GM19467 (cell line): ENCODE data around the gene AKAP9.
"Not testable (repeated sequence)": the region's sequence is repeated elsewhere in the genome, so short reads cannot be mapped to it uniquely, and the experiment has no call there.

Experiments
- ATAC-seq: cut with Tn5 transposase; IDR thresholded peaks from one replicate; pipeline ENCODE4 v1.9.1; 2021; ENCODE audit warnings: mild to moderate bottlenecking, moderate library complexity; ENCODE audit not compliant: unreplicated experiment

Gene AKAP9

GRCh38 chr7:92002720-92003119, 62.1 kb downstream of the AKAP9 start:
- no peak for ATAC-seq

- no peak for ATAC-seq
Observed at GRCh38 chr7:92006046-92006445, 65.4 kb downstream of the AKAP9 start.

- no peak for ATAC-seq
Observed at GRCh38 chr7:92010215-92010614, 69.6 kb downstream of the AKAP9 start.

- ATAC-seq: no peak
Observed at GRCh38 chr7:92013611-92014010, 72.9 kb downstream of the AKAP9 start.

DNA sequence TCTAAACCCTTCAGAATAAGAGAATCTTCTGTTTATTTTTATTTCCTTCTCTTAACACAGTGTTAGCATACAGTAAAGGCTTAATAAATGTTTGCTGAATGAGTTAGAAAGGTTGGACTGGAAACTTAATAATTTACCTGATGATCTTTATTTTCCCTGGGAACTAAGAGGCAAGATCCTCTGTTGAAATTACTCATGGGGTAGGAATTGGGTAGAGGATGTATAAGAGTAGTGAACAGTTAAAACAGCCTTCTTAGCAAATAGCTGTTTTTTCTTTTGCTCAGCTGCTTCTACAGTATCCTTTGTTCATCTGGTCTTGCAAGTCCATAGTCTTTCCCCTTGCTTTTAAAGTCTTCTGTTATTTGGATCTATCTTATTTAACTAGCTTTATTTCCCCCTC, 80.0 kb downstream of the AKAP9 start:
- no peak for ATAC-seq

DNA sequence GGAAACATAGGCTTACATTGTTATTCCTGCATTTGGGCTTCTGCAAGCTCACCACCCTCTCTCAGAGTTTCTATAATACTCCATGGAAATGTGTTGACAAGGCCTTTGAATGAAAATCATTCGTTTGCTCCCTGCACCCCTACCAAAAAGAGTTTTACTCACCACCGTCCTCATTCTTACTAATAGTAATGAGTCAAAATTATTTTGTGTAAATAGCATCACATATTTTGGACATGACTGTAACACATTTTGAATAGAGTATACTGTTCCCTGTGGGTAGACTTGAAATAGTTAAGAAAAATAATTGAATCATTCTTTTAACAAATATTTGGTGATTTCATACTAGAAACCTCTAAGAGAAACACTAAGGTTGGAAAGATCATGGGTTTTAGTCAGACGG, 84.6 kb downstream of the AKAP9 start:
- no peak for ATAC-seq

- ATAC-seq: not testable (repeated sequence)
Observed at GRCh38 chr7:92026635-92027034, 86.0 kb downstream of the AKAP9 start.

DNA sequence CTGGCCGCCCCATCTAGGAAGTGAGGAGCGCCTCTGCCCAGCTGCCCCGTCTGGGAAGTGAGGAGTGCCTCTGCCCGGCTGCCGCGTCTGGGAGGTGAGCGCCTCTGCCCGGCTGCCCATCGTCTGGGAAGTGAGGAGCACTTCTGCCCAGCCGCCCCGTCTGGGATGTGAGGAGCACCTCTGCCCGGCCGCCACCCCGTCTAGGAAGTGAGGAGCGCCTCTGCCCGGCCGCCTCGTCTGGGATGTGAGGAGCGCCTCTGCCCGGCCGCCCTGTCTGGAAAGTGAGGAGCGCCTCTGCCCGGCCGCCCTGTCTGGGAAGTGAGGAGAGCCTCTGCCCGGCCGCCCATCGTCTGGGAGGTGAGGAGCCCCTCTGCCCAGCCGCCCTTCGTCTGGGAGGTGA, 86.5 kb downstream of the AKAP9 start:
- not testable (repeated sequence) for ATAC-seq

DNA sequence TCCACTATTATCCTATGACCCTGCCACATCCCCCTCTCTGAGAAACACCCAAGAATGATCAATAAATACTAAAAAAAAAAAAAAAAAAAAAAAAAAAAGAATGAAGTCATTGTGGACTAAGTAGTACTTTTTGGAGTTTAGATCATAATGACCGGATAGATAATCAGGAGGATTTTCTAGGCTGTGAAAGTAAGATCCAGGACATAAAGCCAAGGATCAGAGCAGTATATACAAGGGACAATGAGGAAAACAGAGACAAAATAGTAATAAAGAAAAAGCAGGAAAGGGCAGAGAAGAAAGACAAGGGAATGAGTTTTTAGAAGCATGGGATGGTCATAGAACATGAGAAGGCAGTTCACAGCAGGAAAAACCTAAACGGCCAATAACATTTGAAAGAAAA, 87.6 kb downstream of the AKAP9 start:
- no peak for ATAC-seq

GRCh38 chr7:92028686-92029085, 88.0 kb downstream of the AKAP9 start:
- no peak for ATAC-seq

- no peak for ATAC-seq
Observed at GRCh38 chr7:92034116-92034515, 93.5 kb downstream of the AKAP9 start.

- no peak for ATAC-seq
Observed at GRCh38 chr7:92035576-92035975, 94.9 kb downstream of the AKAP9 start.

GRCh38 chr7:92039900-92040299, 99.2 kb downstream of the AKAP9 start:
- ATAC-seq: no peak

DNA sequence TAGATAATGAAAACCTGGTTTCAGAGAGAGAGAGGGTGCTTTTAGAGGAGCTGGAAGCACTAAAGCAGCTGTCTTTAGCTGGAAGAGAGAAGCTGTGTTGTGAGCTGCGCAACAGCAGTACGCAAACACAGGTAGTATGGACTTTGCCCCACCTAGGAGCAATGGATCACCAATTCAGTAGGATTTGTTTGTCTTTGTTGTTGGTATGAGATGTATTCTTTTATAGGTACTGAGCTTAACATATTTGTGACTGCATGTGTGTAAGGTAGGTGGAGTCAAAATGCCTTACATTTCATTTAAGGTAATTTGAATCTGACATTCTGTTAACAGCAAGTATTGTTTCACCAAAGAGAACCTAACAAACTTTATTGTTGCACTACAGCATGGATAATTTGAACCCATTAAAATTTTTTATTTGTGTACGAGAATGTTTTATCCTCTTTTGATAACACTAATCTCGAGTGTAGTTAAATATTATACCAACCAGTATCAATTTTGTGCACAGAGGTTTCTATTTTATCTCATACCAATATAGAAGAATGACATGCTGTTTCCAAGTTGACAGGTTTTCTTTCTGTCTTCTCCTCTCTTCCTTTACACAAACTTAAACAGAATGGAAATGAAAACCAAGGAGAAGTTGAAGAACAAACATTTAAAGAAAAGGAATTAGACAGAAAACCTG, 101.5 kb downstream of the AKAP9 start:
- no peak for ATAC-seq

GRCh38 chr7:92043098-92043497, 102.4 kb downstream of the AKAP9 start:
- ATAC-seq: no peak

DNA sequence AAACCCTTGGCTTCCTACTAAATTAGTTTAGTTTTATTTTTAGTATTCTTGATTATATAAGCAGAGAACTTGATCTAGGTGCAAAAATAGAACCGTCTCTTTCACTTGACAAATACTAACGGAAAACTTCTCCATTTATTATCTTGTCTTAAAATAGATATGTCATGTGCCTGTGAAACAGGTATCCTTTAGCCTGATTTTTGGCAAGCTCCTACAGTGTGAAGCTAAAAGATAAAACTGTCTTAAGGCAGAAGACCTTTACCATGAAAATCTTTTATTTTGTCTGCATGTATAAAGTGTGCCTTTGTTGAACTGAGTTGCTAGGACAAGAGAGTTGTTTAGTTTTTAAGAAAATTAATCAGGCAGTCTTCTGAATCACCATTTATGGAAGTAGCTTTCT, 103.0 kb downstream of the AKAP9 start:
- no peak for ATAC-seq

DNA sequence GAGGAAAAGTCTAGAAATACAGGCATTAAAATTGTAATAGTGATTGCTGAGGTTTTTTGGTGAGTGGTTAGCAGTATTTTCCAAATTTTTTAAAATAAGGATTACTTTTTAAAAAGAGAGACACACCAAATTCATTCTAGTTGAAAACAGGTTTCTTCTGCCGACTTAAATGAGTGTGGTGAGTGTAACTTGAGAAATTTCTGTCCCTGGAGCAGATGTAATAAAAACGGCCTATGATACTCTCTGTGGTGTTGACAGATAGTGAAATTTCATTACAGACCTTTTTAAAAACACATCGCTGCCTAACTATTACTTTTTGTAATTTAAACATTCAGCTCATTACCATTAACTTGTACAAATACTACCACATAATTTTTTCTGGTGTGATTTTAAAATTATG, 103.5 kb downstream of the AKAP9 start:
- no peak for ATAC-seq

DNA sequence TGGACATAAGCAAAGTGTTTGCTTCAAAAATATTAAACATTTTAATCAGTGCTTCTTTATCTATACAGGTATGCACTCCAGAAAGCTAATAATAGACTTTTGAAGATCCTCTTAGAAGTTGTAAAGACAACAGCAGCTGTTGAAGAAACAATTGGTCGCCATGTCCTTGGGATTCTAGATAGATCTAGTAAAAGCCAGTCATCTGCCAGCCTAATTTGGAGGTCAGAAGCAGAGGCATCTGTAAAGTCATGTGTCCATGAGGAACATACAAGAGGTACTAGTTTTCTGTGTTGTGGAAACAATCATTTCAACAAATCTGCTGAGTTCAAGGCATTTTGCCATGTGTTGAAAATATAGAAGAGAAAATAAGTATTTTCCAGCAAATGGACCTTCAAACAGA, 104.3 kb downstream of the AKAP9 start:
- ATAC-seq: no peak

- no peak for ATAC-seq
Observed at GRCh38 chr7:92051655-92052054, 111.0 kb downstream of the AKAP9 start.

GRCh38 chr7:92052159-92052558, 111.5 kb downstream of the AKAP9 start:
- ATAC-seq: no peak

- ATAC-seq: no peak
Observed at GRCh38 chr7:92052684-92053083, 112.0 kb downstream of the AKAP9 start.

- no peak for ATAC-seq
Observed at GRCh38 chr7:92053312-92053711, 112.7 kb downstream of the AKAP9 start.

DNA sequence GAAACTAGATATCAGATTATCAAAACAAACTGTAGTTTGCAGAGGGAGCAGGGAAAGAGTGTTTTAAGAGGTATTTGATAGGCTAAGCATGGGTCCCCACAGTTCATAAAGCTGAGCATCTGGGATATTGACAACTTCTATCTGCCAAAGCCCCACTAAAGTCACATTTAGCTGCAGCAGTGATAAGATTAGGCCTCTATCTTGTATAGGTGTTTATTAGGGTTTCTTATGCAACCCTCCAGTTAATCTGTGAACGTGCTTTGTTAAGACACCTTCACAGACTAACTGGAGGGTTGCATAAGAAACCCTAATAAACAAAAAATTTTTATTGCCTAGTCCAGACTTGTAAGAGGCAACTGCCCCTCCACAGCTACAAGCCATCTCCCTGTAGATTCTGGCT, 115.6 kb downstream of the AKAP9 start:
- no peak for ATAC-seq
